Mucosa of descending colon (tissue), 3 donors: Measurements from ENCODE around the gene DLGAP1. TPM values are rescaled to one million over a fixed set of nuclear protein-coding genes. Genes with fewer than 3 reads are reported as not detected.

Experiments used
- ATAC-seq: fragments of 200-7000 bp; cut with Tn5 transposase; one replicate; pipeline ENCODE4 v1.9.1; 2020; ENCODE audit warnings: mild to moderate bottlenecking, moderate library complexity
- DNase-seq, 3 donors: peaks; one replicate each; pipeline ENCODE4 v3.0.0-alpha.2; 2020
- H3K36me3 ChIP-seq: fragments of 200-600 bp; one replicate; pipeline ENCODE4 v1.8.0; 2021; ENCODE audit warnings: low read depth, mild to moderate bottlenecking
- H3K4me1 ChIP-seq: fragments of 200-600 bp; one replicate; pipeline ENCODE4 v1.8.0; 2021; ENCODE audit warnings: low read depth, mild to moderate bottlenecking
- H3K4me3 ChIP-seq: fragments of 200-600 bp; one replicate; pipeline ENCODE4 v1.8.0; 2021; ENCODE audit warnings: mild to moderate bottlenecking
- H3K9me3 ChIP-seq: fragments of 200-600 bp; one replicate; pipeline ENCODE4 v1.8.0; 2021; ENCODE audit warnings: mild to moderate bottlenecking
- intact Hi-C, 2 donors: fragments of 100-400 bp; cut with DNase I in 1 of 2; cut with micrococcal nuclease in 1 of 2; formaldehyde crosslinking; loops; one replicate each; pipeline versions ENCODE4 v1.11.0 to v1.11.1; 2022; cut with DNase I, micrococcal nuclease
- total RNA-seq, 3 donors: library from RNA; stranded (reverse); fragmentation: NEBNext Ultra II Directional in 2 of 3; extraction: Animal tissue kit (Norgen Biotek cat#: 25700) in 2 of 3; gene quantifications; one replicate each; pipeline versions ENCODE4 v1.2.1 to v1.2.4, GENCODE V29; 2021 to 2023
- TF ChIP-seq, protein P1 (sequence below): fragments of 200-600 bp; IDR thresholded peaks from one replicate; pipeline ENCODE4 v1.8.0; 2022; ENCODE audit warnings: antibody characterized with exemption, mild to moderate bottlenecking
- donor health status: DM: no; HTN: no; CAD: no; lungs with moderate emphysema.
- donor health status: DM: no; HTN: no; CAD: no.
- donor health status: DM: no; HTN: yes; CAD: no.

DLGAP1 gene
- total RNA-seq, 3 donors from 2014 or later = 0.46 to 6.8 (median 4.1) TPM

DNA sequence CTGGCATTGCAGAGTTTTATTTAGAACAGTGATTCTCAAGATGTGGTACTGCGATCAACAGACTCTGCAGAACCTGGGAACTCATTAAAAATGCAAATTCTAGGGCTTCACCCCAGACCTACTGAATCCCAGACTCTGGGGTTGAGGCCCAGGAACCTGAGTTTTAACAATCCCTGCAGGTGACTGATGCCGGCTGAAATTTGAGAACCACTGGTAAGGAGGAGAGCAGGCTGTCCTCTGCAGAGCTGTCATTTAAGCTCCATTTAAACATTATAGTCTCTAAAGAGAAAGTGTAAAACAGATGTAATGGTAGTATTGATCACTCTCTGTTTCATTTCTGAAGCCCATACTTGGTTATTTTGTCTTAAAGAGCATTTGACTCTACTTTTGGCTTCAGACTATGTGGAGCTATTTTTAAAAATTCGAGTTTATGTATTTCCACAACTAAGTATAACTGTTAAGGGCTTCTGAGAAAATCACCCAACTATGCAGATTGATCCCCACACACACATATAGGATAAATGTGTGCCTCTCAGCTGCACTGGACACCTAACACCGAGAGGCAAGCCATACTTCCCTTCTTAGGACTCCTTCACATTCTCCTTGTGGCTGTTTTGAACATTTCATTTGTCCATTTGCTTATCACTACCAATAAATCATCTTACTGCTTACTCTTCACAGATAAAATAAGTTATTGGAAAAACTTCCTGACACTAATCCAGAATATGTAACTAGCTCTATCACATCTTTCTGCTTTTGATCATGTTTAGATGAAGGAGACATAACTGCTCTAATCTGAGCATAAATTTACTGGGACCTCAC is 487.5 kb downstream of the DLGAP1 start:
- ATAC-seq (no peak), DNase-seq (no peak)
- no peak overlapping the region for H3K4me3 ChIP-seq
- H3K9me3 ChIP-seq = no peaks in the 10 kb centered on the region
- intact Hi-C loops = no loop called here
- H3K36me3 ChIP-seq = no peaks in the 10 kb centered on the region
- no peaks in the 10 kb centered on the region for H3K4me1 ChIP-seq
- TF ChIP-seq, protein P1, sequence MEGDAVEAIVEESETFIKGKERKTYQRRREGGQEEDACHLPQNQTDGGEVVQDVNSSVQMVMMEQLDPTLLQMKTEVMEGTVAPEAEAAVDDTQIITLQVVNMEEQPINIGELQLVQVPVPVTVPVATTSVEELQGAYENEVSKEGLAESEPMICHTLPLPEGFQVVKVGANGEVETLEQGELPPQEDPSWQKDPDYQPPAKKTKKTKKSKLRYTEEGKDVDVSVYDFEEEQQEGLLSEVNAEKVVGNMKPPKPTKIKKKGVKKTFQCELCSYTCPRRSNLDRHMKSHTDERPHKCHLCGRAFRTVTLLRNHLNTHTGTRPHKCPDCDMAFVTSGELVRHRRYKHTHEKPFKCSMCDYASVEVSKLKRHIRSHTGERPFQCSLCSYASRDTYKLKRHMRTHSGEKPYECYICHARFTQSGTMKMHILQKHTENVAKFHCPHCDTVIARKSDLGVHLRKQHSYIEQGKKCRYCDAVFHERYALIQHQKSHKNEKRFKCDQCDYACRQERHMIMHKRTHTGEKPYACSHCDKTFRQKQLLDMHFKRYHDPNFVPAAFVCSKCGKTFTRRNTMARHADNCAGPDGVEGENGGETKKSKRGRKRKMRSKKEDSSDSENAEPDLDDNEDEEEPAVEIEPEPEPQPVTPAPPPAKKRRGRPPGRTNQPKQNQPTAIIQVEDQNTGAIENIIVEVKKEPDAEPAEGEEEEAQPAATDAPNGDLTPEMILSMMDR = no peak

DNA sequence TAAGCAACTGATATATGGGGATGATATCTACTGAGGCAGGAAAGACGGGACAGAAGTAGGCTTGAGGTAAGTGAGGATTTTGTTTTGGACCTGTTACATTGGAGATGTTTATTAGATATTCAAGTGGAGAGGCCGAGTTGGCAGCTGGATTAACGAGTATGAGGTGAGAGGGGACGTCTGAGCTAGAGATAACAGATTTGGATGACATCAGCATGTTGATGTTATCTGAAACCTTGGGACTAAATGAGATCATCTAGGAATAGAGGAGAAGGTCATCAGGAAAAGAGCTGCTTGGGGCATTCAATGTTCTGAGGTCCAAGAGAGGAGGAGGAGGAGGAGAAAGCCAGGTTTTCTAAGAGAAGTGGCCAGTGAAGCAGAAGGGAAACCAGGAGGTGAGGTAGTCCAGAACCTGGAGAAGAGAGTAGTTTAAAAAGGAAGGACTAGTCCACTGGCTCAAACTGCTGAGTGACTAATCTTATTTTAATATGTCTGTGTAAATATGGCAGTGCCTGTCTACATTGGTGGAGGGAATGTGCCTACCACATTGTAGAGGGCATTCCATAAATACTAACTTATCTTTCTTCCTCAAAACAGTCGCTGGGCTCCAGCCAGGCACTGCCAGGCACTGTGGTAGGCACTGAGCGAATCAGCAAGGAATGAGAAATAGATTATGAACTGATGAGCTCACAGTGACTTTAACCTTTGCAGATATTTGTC is 488.3 kb downstream of the DLGAP1 start:
- no peaks in the 10 kb centered on the region for H3K9me3 ChIP-seq
- TF ChIP-seq, protein P1 = no peak
- no peaks in the 10 kb centered on the region for H3K36me3 ChIP-seq
- H3K4me1 ChIP-seq = no peaks in the 10 kb centered on the region
- DNase-seq (no peak), ATAC-seq (no peak)
- intact Hi-C loops = no loop called here
- H3K4me3 ChIP-seq = no peak overlapping the region

DNA sequence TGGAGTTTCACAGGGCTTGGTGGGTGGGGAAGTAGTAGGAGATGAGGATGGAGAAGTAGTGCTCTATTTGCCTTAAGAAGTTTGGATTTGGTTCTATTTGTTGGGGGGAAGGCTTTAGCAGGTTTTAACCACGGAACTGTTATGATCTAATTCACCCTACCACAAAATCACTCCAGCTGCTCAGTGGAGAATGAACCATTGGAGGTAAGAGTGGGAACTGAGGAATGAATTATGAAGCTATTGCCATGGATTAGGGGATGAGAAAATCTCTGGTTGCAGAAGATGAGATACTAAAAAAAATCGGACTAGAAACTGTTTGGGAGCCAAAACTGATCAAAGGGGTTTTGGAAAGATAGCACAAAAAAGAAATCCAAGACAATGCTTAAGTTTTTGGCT is 488.9 kb downstream of the DLGAP1 start:
- H3K9me3 ChIP-seq = no peaks in the 10 kb centered on the region
- no peaks in the 10 kb centered on the region for H3K36me3 ChIP-seq
- DNase-seq (no peak), ATAC-seq (no peak)
- no peak overlapping the region for H3K4me3 ChIP-seq
- TF ChIP-seq, protein P1 = no peak
- intact Hi-C loops = no loop called here
- H3K4me1 ChIP-seq = no peaks in the 10 kb centered on the region

DNA sequence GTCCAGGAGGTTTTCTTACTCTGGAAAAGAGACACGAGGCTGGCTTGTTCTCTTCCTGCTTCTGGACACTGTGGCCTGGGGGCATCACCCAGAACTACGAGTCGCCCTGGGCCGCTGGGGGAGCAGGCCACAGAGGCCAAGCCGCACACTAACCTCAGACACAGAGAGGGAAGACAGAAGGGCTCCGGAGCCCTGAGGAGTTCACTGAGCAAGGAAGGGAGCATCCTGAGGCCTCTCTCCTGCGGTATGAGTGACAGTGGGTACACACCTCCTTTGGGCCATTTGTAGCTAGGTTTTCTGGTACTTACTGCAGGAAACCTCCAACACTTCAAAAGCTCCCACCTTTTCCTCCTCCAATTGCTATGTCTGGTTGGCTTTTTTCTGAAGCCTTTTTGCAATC is 494.1 kb downstream of the DLGAP1 start:
- no peaks in the 10 kb centered on the region for H3K36me3 ChIP-seq
- intact Hi-C loops = no loop called here
- TF ChIP-seq, protein P1 = no peak
- no peaks in the 10 kb centered on the region for H3K9me3 ChIP-seq
- H3K4me3 ChIP-seq = no peak overlapping the region
- ATAC-seq (no peak), DNase-seq (no peak)
- no peaks in the 10 kb centered on the region for H3K4me1 ChIP-seq

DNA sequence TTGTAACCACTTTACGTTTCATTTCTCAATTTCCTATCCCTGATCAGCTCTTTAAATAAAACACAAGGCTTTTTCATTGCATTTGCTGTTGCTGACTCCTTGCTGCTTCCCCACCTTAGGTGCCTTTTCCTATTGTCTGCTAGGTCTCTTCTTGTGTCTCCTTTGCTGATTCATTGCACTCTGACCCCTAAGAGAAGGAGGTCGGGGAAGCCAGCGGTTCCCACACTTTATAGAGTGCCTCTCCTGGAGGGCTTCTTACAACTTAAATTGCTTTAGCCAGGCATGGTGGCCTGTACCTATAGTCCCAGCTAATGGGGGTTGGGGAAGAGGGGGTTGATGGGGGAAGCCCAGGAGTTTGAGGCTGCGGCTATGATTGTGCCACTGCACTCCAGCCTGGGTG is 495.0 kb downstream of the DLGAP1 start:
- Histone ChIP-seq H3K4me3 (no peak overlapping the region), H3K36me3 (no peaks in the 10 kb centered on the region), H3K4me1 (no peaks in the 10 kb centered on the region), H3K9me3 (no peaks in the 10 kb centered on the region)
- TF ChIP-seq, protein P1 = no peak
- ATAC-seq (no peak), DNase-seq (no peak)
- intact Hi-C loops = no loop called here
